GM19452 (cell line): Measurements from ENCODE around the gene OSTN.
"Not testable (repeated sequence)": the region's sequence is repeated elsewhere in the genome, so short reads cannot be mapped to it uniquely, and the experiment has no call there.

Experiments
- ATAC-seq: cut with Tn5 transposase; IDR thresholded peaks from one replicate; pipeline ENCODE4 v1.9.1; 2021; ENCODE audit not compliant: unreplicated experiment

The OSTN gene, protein sequence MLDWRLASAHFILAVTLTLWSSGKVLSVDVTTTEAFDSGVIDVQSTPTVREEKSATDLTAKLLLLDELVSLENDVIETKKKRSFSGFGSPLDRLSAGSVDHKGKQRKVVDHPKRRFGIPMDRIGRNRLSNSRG

GRCh38 chr3:191198932-191199331, at the start of gene OSTN:
Gene OSTN (plus strand): TSS chr3:191199241. CDS start chr3:191212533, 13,292 bp downstream.
- no peak for ATAC-seq

DNA sequence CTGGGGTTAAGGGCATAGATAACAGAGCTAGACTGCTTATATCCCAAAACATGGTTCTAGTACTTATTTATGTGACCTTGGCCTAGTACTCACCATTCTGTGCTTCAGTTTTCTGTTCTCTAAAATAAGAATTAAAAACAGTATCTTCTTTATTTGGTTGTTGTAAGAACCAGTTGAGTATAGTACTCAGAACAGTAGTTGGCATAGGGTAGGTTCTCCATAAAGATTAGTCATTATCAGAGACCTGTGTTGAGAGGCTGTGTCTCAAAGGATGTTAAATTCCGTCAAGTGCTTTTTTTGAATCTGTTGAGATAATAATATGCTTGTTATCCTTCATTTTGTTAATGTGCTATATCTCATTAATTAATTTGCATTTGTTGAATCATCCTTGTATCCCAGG, 47.4 kb upstream of the OSTN start:
- ATAC-seq: no peak

DNA sequence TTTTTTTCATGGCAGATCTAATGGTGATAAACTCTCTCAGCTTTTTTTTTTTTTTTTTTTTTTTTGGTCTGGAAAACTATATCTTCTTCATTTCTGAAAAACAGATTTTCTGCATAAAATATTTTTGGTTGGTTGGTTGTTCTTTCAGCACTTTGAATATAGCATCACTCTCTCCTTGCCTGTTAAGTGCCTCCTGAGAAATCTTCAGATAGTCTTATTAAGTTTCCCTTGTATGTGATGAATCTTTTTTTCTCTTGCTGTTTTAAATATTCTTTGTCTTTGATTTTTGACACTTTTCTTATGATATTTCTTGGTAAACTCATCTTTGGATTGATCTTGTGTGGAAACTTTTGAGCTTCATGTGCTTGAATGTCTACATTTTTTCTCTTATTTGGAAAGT, 44.2 kb upstream of the OSTN start:
- no peak for ATAC-seq

- ATAC-seq: no peak
Measured at GRCh38 chr3:191158247-191158646, 40.8 kb upstream of the OSTN start.

- ATAC-seq: no peak
Measured at GRCh38 chr3:191158815-191159214, 40.2 kb upstream of the OSTN start.

- no peak for ATAC-seq
Measured at GRCh38 chr3:191165802-191166201, 33.2 kb upstream of the OSTN start.

- ATAC-seq: no peak
Measured at GRCh38 chr3:191166368-191166767, 32.7 kb upstream of the OSTN start.

DNA sequence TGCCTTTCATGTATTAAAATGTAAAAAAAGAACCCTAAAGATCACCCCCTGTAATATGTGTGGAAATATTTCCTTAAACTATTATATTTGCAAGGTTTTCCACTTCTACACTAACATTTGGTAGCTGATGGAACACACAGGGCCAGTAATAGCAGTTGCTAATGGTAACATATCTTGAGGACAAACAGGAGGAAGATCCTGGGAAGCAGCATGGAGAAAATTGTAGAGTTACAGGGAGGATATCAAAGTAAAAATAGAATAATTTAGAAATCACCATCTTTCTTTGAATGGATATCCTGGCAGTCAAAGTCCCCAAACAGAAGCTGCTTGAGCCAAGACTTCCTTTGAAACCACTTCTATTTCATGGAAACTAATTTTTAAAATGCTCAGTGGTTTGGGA, 29.5 kb upstream of the OSTN start:
- no peak for ATAC-seq

DNA sequence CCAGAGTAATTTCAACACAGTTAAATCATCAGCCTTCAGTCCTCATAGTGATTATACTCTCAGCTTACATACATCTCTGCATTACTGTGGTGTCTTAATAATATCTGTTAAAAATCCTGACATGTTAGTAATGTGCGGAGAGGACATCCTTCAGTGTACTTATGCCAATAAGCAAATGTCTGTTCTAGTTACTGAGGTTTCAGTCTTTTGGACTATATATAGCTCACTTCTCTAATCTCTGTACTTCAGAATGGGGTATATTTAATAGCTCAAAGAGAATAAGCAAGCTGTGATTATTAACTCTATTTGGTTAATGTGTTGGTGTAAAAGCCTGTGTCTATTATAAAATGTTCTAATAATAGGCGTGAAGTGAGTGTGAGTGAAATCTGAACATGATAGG, 28.9 kb upstream of the OSTN start:
- ATAC-seq: no peak

DNA sequence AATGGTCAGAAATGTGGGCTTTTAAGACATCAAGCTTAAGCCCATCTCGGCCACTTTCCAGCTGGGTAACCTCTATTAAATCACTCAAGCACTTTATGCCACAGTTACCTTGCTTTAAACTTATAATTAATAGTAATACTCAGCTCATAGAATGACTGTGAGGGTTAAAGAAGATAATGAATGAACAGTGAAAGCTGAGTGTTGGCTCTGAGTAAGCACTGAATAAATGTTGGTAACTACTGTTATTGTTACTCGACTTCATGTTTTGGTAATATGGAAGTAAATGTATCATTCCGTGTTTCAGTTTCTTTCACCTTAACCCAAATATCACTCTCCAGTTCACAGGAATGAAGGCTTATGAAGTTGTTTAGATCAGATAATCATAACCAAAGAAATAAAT, 23.9 kb upstream of the OSTN start:
- ATAC-seq: no peak

- no peak for ATAC-seq
Measured at GRCh38 chr3:191176038-191176785, 22.8 kb upstream of the OSTN start.

GRCh38 chr3:191185382-191185781, 13.7 kb upstream of the OSTN start:
- ATAC-seq: not testable (repeated sequence)

DNA sequence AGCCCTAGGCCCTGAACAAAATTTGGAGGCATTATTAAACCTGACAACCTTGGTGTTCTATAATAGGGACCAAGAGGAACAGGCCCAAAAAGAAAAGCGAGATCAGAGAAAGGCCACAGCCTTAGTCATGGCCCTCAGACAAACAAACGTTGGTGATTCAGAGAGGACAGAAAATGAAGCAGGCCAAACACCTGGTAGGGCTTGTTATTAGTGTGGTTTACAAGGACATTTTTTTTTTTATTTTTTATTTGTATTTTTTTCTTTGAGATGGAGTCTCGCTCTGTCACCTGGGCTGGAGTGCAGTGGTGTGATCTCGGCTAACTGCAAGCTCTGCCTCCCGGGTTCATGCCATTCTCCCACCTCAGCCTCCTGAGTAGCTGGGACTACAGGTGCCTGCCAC, 10.8 kb upstream of the OSTN start:
- ATAC-seq: not testable (repeated sequence)

DNA sequence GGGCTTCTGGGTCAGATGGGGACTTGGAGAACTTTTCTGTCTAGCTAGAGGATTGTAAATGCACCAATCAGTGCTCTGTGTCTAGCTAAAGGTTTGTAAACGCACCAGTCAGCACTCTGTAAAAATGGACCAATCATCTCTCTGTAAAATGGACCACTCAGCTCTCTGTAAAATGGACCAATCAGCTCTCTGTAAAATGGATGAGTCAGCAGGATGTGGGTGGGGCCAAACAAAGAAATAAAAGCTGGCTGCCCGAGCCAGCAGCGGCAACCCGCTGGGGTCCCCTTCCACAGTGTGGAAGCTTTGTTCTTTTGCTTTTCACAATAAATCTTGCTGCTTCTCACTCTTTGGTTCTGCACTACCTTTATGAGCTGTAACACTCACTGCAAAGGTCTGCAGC, 6.8 kb upstream of the OSTN start:
- not testable (repeated sequence) for ATAC-seq

- ATAC-seq: no peak
Measured at GRCh38 chr3:191192941-191193340, 6.1 kb upstream of the OSTN start.

GRCh38 chr3:191197761-191198306, 1.2 kb upstream of the OSTN start:
- no peak for ATAC-seq

DNA sequence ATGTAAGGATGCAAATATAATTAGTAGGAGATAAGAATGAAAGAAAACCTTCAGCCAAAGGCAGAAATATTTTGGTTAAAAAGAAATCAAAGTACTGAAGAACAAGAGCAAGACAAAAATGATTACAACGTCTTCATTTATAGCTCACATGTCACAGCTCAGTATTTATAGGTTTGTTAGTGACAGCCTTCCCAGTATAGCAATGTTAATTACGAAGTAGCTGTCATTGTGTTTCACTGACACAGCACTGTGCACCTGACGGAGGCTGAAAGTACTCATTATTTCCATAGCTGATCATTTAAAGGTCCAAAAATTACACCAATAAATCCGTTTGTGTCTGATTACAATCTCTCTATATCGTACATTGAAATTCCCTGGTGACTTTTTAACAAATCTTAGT, 561 bp upstream of the OSTN start:
- ATAC-seq: no peak

GRCh38 chr3:191210032-191210431, 11.0 kb downstream of the OSTN start:
- no peak for ATAC-seq

DNA sequence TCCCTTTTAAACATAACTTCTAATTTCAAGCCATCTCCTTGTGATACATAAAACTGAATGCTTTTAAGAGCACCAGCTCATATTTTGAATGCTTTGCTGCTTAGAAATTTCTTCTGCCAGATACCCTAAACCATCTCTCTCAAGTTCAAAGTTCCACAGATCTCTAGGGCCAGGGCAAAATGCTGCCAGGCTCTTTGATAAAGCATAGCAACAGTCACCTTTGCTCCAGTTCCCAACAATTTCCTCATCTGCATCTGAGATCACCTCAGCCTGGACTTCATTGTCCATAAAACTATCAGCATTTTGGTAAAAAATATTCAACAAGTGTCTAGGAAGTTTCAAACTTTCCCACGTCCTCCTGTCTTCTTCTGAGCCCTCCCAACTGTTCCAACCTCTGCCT, 17.5 kb downstream of the OSTN start:
- no peak for ATAC-seq

DNA sequence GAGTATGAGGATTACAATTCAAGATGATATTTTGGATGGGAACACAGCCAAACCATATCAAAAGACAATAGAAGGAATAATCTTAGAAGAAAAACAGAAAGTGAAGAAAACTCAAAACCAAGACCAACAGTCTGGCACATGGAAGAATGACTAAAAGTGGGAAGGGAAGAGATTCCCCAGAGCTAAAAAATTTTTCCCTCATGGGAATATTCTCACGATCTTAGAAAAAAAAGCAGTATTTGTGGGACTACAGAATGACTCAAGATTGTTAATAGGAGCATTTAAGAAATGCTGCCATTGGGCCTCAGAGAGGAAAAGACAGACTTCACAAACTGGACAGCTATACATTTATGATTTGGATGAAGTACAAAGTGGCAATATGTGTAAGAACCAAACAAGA, 18.3 kb downstream of the OSTN start:
- ATAC-seq: no peak

- ATAC-seq: no peak
Measured at GRCh38 chr3:191220908-191221307, 21.9 kb downstream of the OSTN start.

GRCh38 chr3:191221638-191222037, 22.6 kb downstream of the OSTN start:
- ATAC-seq: no peak

DNA sequence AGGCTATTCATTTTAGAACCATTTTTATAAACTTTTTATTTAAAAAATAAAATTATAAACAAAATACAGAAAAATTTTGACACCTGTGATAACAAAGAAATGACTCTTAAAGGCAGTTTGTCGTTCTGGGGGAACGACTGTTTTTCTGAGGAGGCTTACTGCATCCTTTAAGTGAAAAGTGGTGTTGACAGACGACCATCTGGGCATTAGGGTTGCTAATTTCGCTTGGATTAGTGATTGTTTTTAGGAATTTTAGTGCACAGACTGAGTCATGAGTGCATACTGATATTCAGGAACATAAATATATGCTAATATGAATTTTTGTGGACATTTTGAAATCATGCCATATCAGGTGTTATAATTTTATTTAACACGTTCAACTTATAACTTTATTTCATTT, 28.5 kb downstream of the OSTN start:
- no peak for ATAC-seq
